OCI-LY1 (cell line): ENCODE data around the gene PGM3.
A peak's percentile ranks its signal among the peaks of the same experiment; 100 is the strongest.

Experiments
- H2AFZ ChIP-seq: fragments of 200-600 bp; sonication (generic), shearing (Covaris generic); 2 replicates; pipeline ENCODE4 v1.6.0; 2014; ENCODE audit warnings: antibody characterized with exemption, mild to moderate bottlenecking, low read length
- H3F3A ChIP-seq: fragments of 200-600 bp; sonication (generic), shearing (Covaris generic); 2 replicates; pipeline ENCODE4 v1.6.0; 2014; ENCODE audit warnings: mild to moderate bottlenecking, antibody characterized with exemption, low read length, moderate library complexity; ENCODE audit not compliant: insufficient read depth
- H3K27ac ChIP-seq: fragments of 200-600 bp; sonication (generic); 2 replicates; pipeline ENCODE4 v1.5.1; 2014; ENCODE audit warnings: low read length, mixed run types, mild to moderate bottlenecking, low read depth; ENCODE audit not compliant: poor library complexity, severe bottlenecking
- H3K27me3 ChIP-seq: fragments of 200-600 bp; sonication (generic); 2 replicates; pipeline ENCODE4 v1.6.0; 2014; ENCODE audit warnings: antibody characterized with exemption, mild to moderate bottlenecking, low read length, moderate library complexity; ENCODE audit not compliant: insufficient read depth
- H3K36me3 ChIP-seq: fragments of 200-600 bp; sonication (generic); 2 replicates; pipeline ENCODE4 v1.6.1; 2014; ENCODE audit warnings: mild to moderate bottlenecking, antibody characterized with exemption, low read length, moderate library complexity, mixed read lengths; ENCODE audit not compliant: insufficient read depth
- H3K4me1 ChIP-seq: fragments of 200-600 bp; sonication (generic); 2 replicates; pipeline ENCODE4 v1.5.1; 2014; ENCODE audit warnings: mild to moderate bottlenecking, low read length, moderate library complexity; ENCODE audit not compliant: insufficient read depth, severe bottlenecking
- H3K4me2 ChIP-seq: fragments of 200-600 bp; sonication (generic), shearing (Covaris generic); 2 replicates; pipeline ENCODE4 v1.6.1; 2014; ENCODE audit warnings: low read length
- H3K4me3 ChIP-seq: fragments of 200-600 bp; sonication (generic); 2 replicates; pipeline ENCODE4 v1.5.1; 2014; ENCODE audit warnings: low read length, low read depth, mild to moderate bottlenecking, mixed read lengths; ENCODE audit not compliant: poor library complexity, severe bottlenecking
- H3K79me2 ChIP-seq: fragments of 200-600 bp; shearing (Covaris generic); 2 replicates; pipeline ENCODE4 v1.6.1; 2016; ENCODE audit warnings: mixed run types, low read length, mixed read lengths; ENCODE audit not compliant: insufficient read depth
- H3K9ac ChIP-seq: fragments of 200-600 bp; sonication (generic), shearing (Covaris generic); 2 replicates; pipeline ENCODE4 v1.6.1; 2014; ENCODE audit warnings: mild to moderate bottlenecking, low read length, mixed read lengths
- H3K9me2 ChIP-seq: fragments of 200-600 bp; sonication (generic), shearing (Covaris generic); 2 replicates; pipeline ENCODE4 v1.6.1; 2014; ENCODE audit warnings: low read depth, mild to moderate bottlenecking, low read length, mixed read lengths
- H3K9me3 ChIP-seq: fragments of 200-600 bp; shearing (Covaris generic); 2 replicates; pipeline ENCODE4 v1.6.1; 2014; ENCODE audit warnings: low read length, mixed read lengths
- H4K20me1 ChIP-seq: fragments of 200-600 bp; sonication (generic), shearing (Covaris generic); 2 replicates; pipeline ENCODE4 v1.6.0; 2016; ENCODE audit warnings: mild to moderate bottlenecking, low read length; ENCODE audit not compliant: insufficient read depth
- EZH2 ChIP-seq: fragments of 200-600 bp; sonication (generic), shearing (Covaris generic); IDR thresholded peaks from 2 replicates; pipeline ENCODE4 v1.8.0; 2017; ENCODE audit warnings: borderline replicate concordance, mixed run types, mild to moderate bottlenecking, antibody characterized with exemption, low read length, moderate library complexity, mixed read lengths
- TF ChIP-seq, protein P1 (sequence below): fragments of 200-600 bp; sonication (generic), shearing (Covaris generic); IDR thresholded peaks from 2 replicates; pipeline ENCODE4 v1.5.1; 2017; ENCODE audit warnings: mild to moderate bottlenecking, antibody characterized with exemption, low read length, moderate library complexity, mixed read lengths

Gene PGM3

DNA sequence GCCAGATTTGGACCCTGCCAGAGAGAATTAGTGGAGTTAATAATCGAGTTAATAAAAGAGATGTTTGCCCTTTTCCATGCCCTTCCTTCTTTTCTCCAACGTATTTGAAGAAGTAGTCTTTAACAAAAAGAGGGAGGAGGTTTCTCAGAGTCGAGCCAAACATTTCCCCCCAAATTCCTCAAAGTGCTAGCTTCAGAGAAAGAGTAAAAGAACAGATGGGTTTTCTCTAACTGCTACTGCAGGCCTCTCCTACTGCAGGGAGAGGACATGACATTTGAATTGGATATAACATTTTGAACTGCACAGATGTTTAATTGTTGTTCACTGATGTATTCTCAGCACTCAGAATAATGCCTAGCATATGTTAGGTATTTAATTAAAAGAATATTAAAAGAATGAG is 25.6 kb upstream of the PGM3 start:
- Histone ChIP-seq H4K20me1 (no peaks in the 10 kb centered on the region), H3K4me2 (no peak overlapping the region), H3F3A (no peaks in the 10 kb centered on the region), H2AFZ (no peak overlapping the region), H3K9ac (no peak overlapping the region), H3K36me3 (no peaks in the 10 kb centered on the region), H3K27ac (no peak overlapping the region), H3K79me2 (no peaks in the 10 kb centered on the region), H3K4me3 (no peak overlapping the region), H3K27me3 (no peaks in the 10 kb centered on the region), H3K4me1 (no peaks in the 10 kb centered on the region), H3K9me3 (no peaks in the 10 kb centered on the region), H3K9me2 (no peaks in the 10 kb centered on the region)
- TF ChIP-seq EZH2, result no peak
- TF ChIP-seq, protein P1, sequence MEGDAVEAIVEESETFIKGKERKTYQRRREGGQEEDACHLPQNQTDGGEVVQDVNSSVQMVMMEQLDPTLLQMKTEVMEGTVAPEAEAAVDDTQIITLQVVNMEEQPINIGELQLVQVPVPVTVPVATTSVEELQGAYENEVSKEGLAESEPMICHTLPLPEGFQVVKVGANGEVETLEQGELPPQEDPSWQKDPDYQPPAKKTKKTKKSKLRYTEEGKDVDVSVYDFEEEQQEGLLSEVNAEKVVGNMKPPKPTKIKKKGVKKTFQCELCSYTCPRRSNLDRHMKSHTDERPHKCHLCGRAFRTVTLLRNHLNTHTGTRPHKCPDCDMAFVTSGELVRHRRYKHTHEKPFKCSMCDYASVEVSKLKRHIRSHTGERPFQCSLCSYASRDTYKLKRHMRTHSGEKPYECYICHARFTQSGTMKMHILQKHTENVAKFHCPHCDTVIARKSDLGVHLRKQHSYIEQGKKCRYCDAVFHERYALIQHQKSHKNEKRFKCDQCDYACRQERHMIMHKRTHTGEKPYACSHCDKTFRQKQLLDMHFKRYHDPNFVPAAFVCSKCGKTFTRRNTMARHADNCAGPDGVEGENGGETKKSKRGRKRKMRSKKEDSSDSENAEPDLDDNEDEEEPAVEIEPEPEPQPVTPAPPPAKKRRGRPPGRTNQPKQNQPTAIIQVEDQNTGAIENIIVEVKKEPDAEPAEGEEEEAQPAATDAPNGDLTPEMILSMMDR, result no peak

DNA sequence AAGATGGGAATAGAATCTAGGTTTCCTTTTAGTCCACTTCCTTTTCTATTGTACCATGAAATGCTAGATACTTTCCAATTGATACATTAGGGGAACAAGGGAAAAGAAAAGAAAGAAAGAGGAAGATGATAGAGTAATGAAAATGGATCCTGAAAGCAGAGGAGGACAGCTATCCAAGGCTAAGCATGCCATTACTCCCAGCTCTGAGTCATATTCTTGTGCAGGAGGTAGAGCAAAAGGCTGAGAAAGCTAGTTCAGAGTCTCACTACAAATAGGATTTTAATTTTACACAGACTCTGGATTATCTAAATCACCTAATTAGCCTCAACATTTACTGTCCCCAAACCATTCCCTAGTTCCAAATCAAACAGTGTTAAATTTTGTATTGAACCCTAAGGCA is 23.7 kb upstream of the PGM3 start:
- Histone ChIP-seq H4K20me1 (no peaks in the 10 kb centered on the region), H3K27me3 (no peaks in the 10 kb centered on the region), H3K9ac (no peak overlapping the region), H3F3A (no peaks in the 10 kb centered on the region), H3K36me3 (no peaks in the 10 kb centered on the region), H2AFZ (no peak overlapping the region), H3K27ac (no peak overlapping the region), H3K4me2 (no peak overlapping the region), H3K79me2 (no peaks in the 10 kb centered on the region), H3K4me1 (no peaks in the 10 kb centered on the region), H3K9me3 (no peaks in the 10 kb centered on the region), H3K9me2 (no peaks in the 10 kb centered on the region), H3K4me3 (no peak overlapping the region)
- TF ChIP-seq, protein P1, result no peak
- TF ChIP-seq EZH2, result no peak

DNA sequence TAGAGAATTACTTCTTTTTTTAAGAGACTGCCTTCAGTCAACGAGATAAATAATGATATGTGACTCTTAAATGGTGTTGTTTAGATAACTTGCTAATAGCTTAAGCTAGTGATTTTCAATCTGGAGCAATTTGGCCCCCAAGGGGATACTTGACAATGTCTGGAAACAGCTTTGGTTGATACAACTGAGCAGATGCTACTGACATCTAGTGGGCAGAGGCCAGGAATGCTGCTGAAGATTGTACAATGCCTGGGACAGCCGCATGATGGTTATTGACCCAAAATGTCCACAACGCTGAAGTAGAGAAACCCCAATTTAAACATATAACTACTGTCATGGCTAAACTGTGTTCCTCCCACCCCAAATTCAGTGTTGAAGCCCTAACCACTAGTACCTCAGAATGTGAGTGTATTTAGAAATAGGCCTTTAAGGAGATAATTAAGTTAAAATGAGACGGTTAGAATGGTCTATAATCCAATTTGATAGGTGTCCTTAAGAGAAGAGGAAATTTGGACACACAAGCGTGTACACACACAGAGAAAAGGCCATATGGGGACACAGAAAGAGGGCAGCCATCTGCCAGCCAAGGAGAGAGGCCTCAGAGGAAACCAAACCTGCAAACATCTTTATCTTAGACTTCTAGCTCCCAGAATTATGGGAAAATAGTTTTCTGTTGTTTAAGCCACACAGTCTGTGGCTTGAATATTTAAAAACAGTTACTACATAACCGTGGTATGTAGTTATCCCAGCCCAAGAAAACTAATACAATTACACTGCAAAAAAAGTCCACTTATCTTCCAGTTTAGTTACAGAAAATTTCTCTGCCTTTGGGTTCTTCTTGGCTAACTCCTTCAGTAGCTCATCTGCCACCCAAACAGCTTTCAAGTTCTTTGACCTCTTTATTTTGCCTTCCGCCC is 22.3 kb upstream of the PGM3 start:
- Histone ChIP-seq H2AFZ (no peak overlapping the region), H3K9ac (no peak overlapping the region), H3K4me2 (no peak overlapping the region), H3K36me3 (no peaks in the 10 kb centered on the region), H3K4me1 (no peaks in the 10 kb centered on the region), H4K20me1 (no peaks in the 10 kb centered on the region), H3K9me3 (no peaks in the 10 kb centered on the region), H3K27ac (no peak overlapping the region), H3F3A (no peaks in the 10 kb centered on the region), H3K4me3 (no peak overlapping the region), H3K27me3 (no peaks in the 10 kb centered on the region), H3K79me2 (no peaks in the 10 kb centered on the region), H3K9me2 (no peaks in the 10 kb centered on the region)
- TF ChIP-seq, protein P1, result peak; percentile 84
- TF ChIP-seq EZH2, result no peak
